ENCODE results near the gene CCNB2. TPM values are rescaled to one million over a fixed set of nuclear protein-coding genes. Genes with fewer than 3 reads are reported as not detected.

The CCNB2 gene
- polyA plus RNA-seq, 1 donor (not counting 4 experiments of a cell fraction or from before 2014, with no cell fraction given), result 36.9 TPM

DNA sequence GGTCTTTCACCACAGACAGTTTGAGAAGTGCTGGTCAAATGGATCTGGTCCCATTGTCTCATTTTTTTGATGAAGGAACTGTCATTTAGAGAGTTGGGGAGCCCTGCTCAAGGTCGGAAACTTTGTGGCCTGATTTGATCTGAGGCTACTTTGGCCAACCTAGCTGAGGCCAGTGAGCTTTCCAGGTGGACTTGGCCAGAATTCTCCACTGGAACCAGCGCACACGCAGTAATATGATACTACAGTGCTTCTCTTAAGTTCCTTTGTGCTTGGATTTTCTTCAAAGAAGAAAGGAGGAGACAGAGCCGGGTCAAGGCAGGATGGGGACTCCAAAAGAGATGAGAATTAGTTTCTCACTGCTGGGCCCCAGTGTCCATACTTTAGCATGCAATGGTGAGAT lies 50.5 kb downstream of the CCNB2 start:
- no peak overlapping the region for H3K4me2 ChIP-seq (ENCODE audit: control insufficient read depth, extremely low read depth, insufficient read depth, low read depth, low read length)
- H3K79me2 ChIP-seq (ENCODE audit: control insufficient read depth, insufficient read depth, low read length), result no peaks in the 10 kb centered on the region
- H3K9me3 ChIP-seq (ENCODE audit: control insufficient read depth, low read depth, low read length), result no peaks in the 10 kb centered on the region
- H2AFZ ChIP-seq (ENCODE audit: control insufficient read depth, low read length), result no peak overlapping the region
- FAIRE-seq (no peak), DNase-seq (ENCODE audit: low read depth, low spot score) (no peak)
- peaks cover 53 to 54% of the 10 kb centered on the region in 2 experiments for H3K36me3 ChIP-seq (ENCODE audit: control insufficient read depth in 2 of 2, extremely low read depth in 1 of 2, insufficient read depth in 2 of 2, low read length in 2 of 2)
- no peaks in the 10 kb centered on the region for H3K9me1 ChIP-seq (ENCODE audit: control insufficient read depth, extremely low read depth, insufficient read depth, low read length)
- dilution Hi-C loops (cut with MboI; ENCODE audit: extremely low pct_ligation_motif_present, low sequenced_read_pairs), result no loop called here
- H3K9ac ChIP-seq (ENCODE audit: control insufficient read depth, extremely low read depth, insufficient read depth, low read length), result no peak overlapping the region
- no peaks in the 10 kb centered on the region for H3K4me1 ChIP-seq (ENCODE audit: control insufficient read depth, extremely low read depth, insufficient read depth, low read length)
- no peaks in the 10 kb centered on the region for H3K27me3 ChIP-seq (ENCODE audit: control insufficient read depth, extremely low read depth, insufficient read depth, low read length)
- no peak overlapping the region for H3K27ac ChIP-seq (ENCODE audit: control insufficient read depth, insufficient read depth, low read length)
- H3K4me3 ChIP-seq (ENCODE audit: control insufficient read depth in 2 of 3, extremely low read depth in 1 of 3, insufficient read depth in 2 of 3, low read depth in 1 of 3, low read length in 3 of 3), result no peak overlapping the region
- no peak for TF ChIP-seq EZH2 (IDR thresholded peaks at IDR 0.05; ENCODE audit: low read length)
- TF ChIP-seq, protein P1, sequence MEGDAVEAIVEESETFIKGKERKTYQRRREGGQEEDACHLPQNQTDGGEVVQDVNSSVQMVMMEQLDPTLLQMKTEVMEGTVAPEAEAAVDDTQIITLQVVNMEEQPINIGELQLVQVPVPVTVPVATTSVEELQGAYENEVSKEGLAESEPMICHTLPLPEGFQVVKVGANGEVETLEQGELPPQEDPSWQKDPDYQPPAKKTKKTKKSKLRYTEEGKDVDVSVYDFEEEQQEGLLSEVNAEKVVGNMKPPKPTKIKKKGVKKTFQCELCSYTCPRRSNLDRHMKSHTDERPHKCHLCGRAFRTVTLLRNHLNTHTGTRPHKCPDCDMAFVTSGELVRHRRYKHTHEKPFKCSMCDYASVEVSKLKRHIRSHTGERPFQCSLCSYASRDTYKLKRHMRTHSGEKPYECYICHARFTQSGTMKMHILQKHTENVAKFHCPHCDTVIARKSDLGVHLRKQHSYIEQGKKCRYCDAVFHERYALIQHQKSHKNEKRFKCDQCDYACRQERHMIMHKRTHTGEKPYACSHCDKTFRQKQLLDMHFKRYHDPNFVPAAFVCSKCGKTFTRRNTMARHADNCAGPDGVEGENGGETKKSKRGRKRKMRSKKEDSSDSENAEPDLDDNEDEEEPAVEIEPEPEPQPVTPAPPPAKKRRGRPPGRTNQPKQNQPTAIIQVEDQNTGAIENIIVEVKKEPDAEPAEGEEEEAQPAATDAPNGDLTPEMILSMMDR (optimal IDR thresholded peaks at IDR 0.05 in 1 of 3, IDR thresholded peaks at IDR 0.05 in 1 of 3, conservative IDR thresholded peaks at IDR 0.05 in 1 of 3; ENCODE audit: extremely low read depth in 1 of 3, insufficient read depth in 2 of 3, low read length in 3 of 3), result no peak
- H4K20me1 ChIP-seq (ENCODE audit: control insufficient read depth, extremely low read depth, insufficient read depth, low read length), result no peaks in the 10 kb centered on the region

DNA sequence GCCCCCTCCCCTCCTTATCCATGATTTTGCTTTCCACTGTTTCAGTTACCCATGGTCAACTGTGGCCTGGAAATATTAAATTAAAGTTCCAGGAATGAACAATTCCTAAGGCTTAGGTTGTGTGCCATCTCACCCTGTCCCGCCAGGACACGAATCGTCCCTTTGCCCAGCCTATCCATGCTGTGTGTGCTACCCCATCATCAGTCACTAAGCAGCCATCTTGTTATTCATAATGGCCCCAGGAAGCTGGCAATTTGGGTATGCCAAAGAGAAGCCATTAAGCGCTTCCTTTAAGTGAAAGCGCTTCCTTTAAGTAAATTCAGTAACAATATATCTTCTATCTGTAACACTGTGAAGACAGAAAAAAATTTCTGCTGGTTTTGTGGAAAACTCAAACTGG lies 52.5 kb downstream of the CCNB2 start:
- TF ChIP-seq, protein P1 (optimal IDR thresholded peaks at IDR 0.05 in 1 of 3, IDR thresholded peaks at IDR 0.05 in 1 of 3, conservative IDR thresholded peaks at IDR 0.05 in 1 of 3; ENCODE audit: extremely low read depth in 1 of 3, insufficient read depth in 2 of 3, low read length in 3 of 3), result no peak
- no peak for TF ChIP-seq EZH2 (IDR thresholded peaks at IDR 0.05; ENCODE audit: low read length)
- FAIRE-seq (no peak), DNase-seq (ENCODE audit: low read depth, low spot score) (no peak)
- no peak overlapping the region for H2AFZ ChIP-seq (ENCODE audit: control insufficient read depth, low read length)
- peaks cover 56 to 60% of the 10 kb centered on the region in 2 experiments for H3K36me3 ChIP-seq (ENCODE audit: control insufficient read depth in 2 of 2, extremely low read depth in 1 of 2, insufficient read depth in 2 of 2, low read length in 2 of 2)
- H3K4me1 ChIP-seq (ENCODE audit: control insufficient read depth, extremely low read depth, insufficient read depth, low read length), result no peaks in the 10 kb centered on the region
- H3K9me3 ChIP-seq (ENCODE audit: control insufficient read depth, low read depth, low read length), result no peaks in the 10 kb centered on the region
- H3K9ac ChIP-seq (ENCODE audit: control insufficient read depth, extremely low read depth, insufficient read depth, low read length), result no peak overlapping the region
- H4K20me1 ChIP-seq (ENCODE audit: control insufficient read depth, extremely low read depth, insufficient read depth, low read length), result no peaks in the 10 kb centered on the region
- no peaks in the 10 kb centered on the region for H3K27me3 ChIP-seq (ENCODE audit: control insufficient read depth, extremely low read depth, insufficient read depth, low read length)
- no peaks in the 10 kb centered on the region for H3K9me1 ChIP-seq (ENCODE audit: control insufficient read depth, extremely low read depth, insufficient read depth, low read length)
- H3K79me2 ChIP-seq (ENCODE audit: control insufficient read depth, insufficient read depth, low read length), result no peaks in the 10 kb centered on the region
- H3K4me3 ChIP-seq (ENCODE audit: control insufficient read depth in 2 of 3, extremely low read depth in 1 of 3, insufficient read depth in 2 of 3, low read depth in 1 of 3, low read length in 3 of 3), result no peak overlapping the region
- H3K27ac ChIP-seq (ENCODE audit: control insufficient read depth, insufficient read depth, low read length), result no peak overlapping the region
- dilution Hi-C loops (cut with MboI; ENCODE audit: extremely low pct_ligation_motif_present, low sequenced_read_pairs), result no loop called here
- no peak overlapping the region for H3K4me2 ChIP-seq (ENCODE audit: control insufficient read depth, extremely low read depth, insufficient read depth, low read depth, low read length)

Data from keratinocyte (primary cell).